ENCODE data around the gene JOSD2. TPM values are rescaled to one million over a fixed set of nuclear protein-coding genes. Genes with fewer than 3 reads are reported as not detected.

The JOSD2 gene
- total and polyA plus RNA-seq, 2 donors (not counting 3 experiments of a cell fraction or from before 2014, with no cell fraction given): 37.4 to 62.8 TPM

- Histone ChIP-seq H3K36me3 (ENCODE audit: control insufficient read depth in 2 of 2, extremely low read depth in 1 of 2, insufficient read depth in 2 of 2, low read length in 2 of 2) (no peaks in the 10 kb centered on the region), H3K27ac (ENCODE audit: insufficient read depth, low read depth, low read length) (no peak overlapping the region), H3K9me1 (replicated peaks; ENCODE audit: control insufficient read depth, extremely low read depth, insufficient read depth, low read length) (no peaks in the 10 kb centered on the region), H2AFZ (ENCODE audit: low read depth, low read length) (no peak overlapping the region), H3K9me3 (replicated peaks; ENCODE audit: control insufficient read depth, insufficient read depth, low read length) (no peaks in the 10 kb centered on the region), H3K4me2 (ENCODE audit: insufficient read depth, low read length) (no peak overlapping the region), H4K20me1 (replicated peaks; ENCODE audit: control insufficient read depth, extremely low read depth, insufficient read depth, low read length) (no peaks in the 10 kb centered on the region), H3K27me3 (ENCODE audit: control insufficient read depth in 2 of 2, insufficient read depth in 2 of 2, low read length in 2 of 2) (peaks cover 4 to 8% of the 10 kb centered on the region in 2 experiments), H3K4me3 (replicated peaks in 1 of 3; ENCODE audit: insufficient read depth in 1 of 3, low read depth in 1 of 3, low read length in 3 of 3) (no peak overlapping the region), H3K4me1 (ENCODE audit: control insufficient read depth, extremely low read depth, insufficient read depth, low read length) (peaks cover 3% of the 10 kb centered on the region), H3K9ac (replicated peaks; ENCODE audit: extremely low read depth, insufficient read depth, low read length) (no peak overlapping the region), H3K79me2 (ENCODE audit: control insufficient read depth, insufficient read depth, low read length) (no peaks in the 10 kb centered on the region)
- dilution Hi-C loops (cut with MboI; ENCODE audit: extremely low pct_ligation_motif_present, low sequenced_read_pairs): no loop called here
- intact Hi-C loops (cut with micrococcal nuclease): no loop called here
- ChIA-PET CTCF (no interaction called here), POLR2A (no interaction called here)
- FAIRE-seq (no peak), DNase-seq (ENCODE audit: low read depth, low spot score) (no peak)
- TF ChIP-seq EZH2 (IDR thresholded peaks at IDR 0.05; ENCODE audit: borderline replicate concordance, low read depth, low read length, severe bottlenecking) (no peak), JUN (IDR thresholded peaks at IDR 0.05; ENCODE audit: borderline replicate concordance, insufficient read depth, insufficient read length, low read depth) (no peak), FOS (IDR thresholded peaks at IDR 0.05; ENCODE audit: borderline replicate concordance, insufficient read depth, low read length) (no peak), POLR2AphosphoS5 (IDR thresholded peaks at IDR 0.05; ENCODE audit: insufficient read depth, low read depth, low read length) (no peak), MYC (IDR thresholded peaks at IDR 0.05; ENCODE audit: low read depth, low read length) (no peak), GATA2 (IDR thresholded peaks at IDR 0.05; ENCODE audit: insufficient read depth, insufficient read length, low read depth, low read length) (no peak), CTCF (IDR thresholded peaks at IDR 0.05; ENCODE audit: extremely low read depth in 1 of 2, insufficient read depth in 1 of 2, low read depth in 1 of 2, low read length in 2 of 2) (no peak), POLR2A (IDR thresholded peaks at IDR 0.05; ENCODE audit: low read depth, low read length) (no peak), MAX (IDR thresholded peaks at IDR 0.05; ENCODE audit: insufficient read depth, insufficient read length) (no peak)
- BruUV-seq (replicated peaks): no TSS peak
These were observed 41.5 kb upstream of the JOSD2 start for GRCh38 chr19:50552540-50552939.

All from endothelial cell of umbilical vein (primary cell).